OCI-LY7 (cell line): ENCODE data around the gene SLC2A4RG. TPM values are rescaled to one million over a fixed set of nuclear protein-coding genes. Genes with fewer than 3 reads are reported as not detected.

Experiments
- BruUV-seq: library from RNA; stranded (reverse); fragments of 400-500 nt; replicated peaks from 2 replicates; lab custom pipeline; 2021; lab: Mats Ljungman, UMichigan
- CTCF ChIA-PET: fragments of 300-600 bp; sonication (Branson Sonifier 250); formaldehyde crosslinking; loops from one replicate; lab custom pipeline; 2022; ENCODE audit warnings: antibody characterized with exemption; ENCODE audit not compliant: unreplicated experiment; lab: Charles Lee
- POLR2A ChIA-PET: fragments of 300-600 bp; sonication (Branson Sonifier 250); formaldehyde crosslinking; loops from one replicate; lab custom pipeline; 2022; ENCODE audit warnings: antibody characterized with exemption; lab: Charles Lee
- DNase-seq: peaks from one replicate; pipeline ENCODE4 v3.0.0-alpha.2; 2015; ENCODE audit warnings: low spot score
- H2AFZ ChIP-seq: fragments of 200-600 bp; sonication (generic), shearing (Covaris generic); 2 replicates; pipeline ENCODE4 v1.6.1; 2014; ENCODE audit warnings: mild to moderate bottlenecking, antibody characterized with exemption, low read length, moderate library complexity
- H3K27ac ChIP-seq: fragments of 200-600 bp; sonication (generic); 2 replicates; pipeline ENCODE4 v1.5.1; 2014; ENCODE audit warnings: mixed run types, low read depth, mild to moderate bottlenecking, moderate library complexity, low read length, inconsistent platforms; ENCODE audit not compliant: poor library complexity, severe bottlenecking
- H3K36me3 ChIP-seq: fragments of 200-600 bp; sonication (generic); 2 replicates; pipeline ENCODE4 v1.6.1; 2014; ENCODE audit warnings: mild to moderate bottlenecking, antibody characterized with exemption, low read length, moderate library complexity, mixed read lengths; ENCODE audit not compliant: insufficient read depth
- H3K4me1 ChIP-seq: fragments of 200-600 bp; sonication (generic); 2 replicates; pipeline ENCODE4 v1.5.1; 2014; ENCODE audit warnings: mild to moderate bottlenecking, low read length; ENCODE audit not compliant: insufficient read depth, poor library complexity, severe bottlenecking
- H3K4me2 ChIP-seq: fragments of 200-600 bp; sonication (generic); 2 replicates; pipeline ENCODE4 v1.6.1; 2014; ENCODE audit warnings: mild to moderate bottlenecking, low read length
- H3K4me3 ChIP-seq: fragments of 200-600 bp; sonication (generic); 2 replicates; pipeline ENCODE4 v1.5.1; 2014; ENCODE audit warnings: mild to moderate bottlenecking, low read depth, low read length; ENCODE audit not compliant: poor library complexity, severe bottlenecking
- H3K79me2 ChIP-seq: fragments of 200-600 bp; sonication (generic); 2 replicates; pipeline ENCODE4 v1.6.1; 2016; ENCODE audit warnings: low read depth, mild to moderate bottlenecking, low read length, moderate library complexity, mixed read lengths; ENCODE audit not compliant: insufficient read depth
- H3K9me2 ChIP-seq: fragments of 200-600 bp; sonication (generic); 2 replicates; pipeline ENCODE4 v1.6.1; 2016; ENCODE audit warnings: mild to moderate bottlenecking, low read length, mixed read lengths; ENCODE audit not compliant: insufficient read depth
- H3K9me3 ChIP-seq: fragments of 200-600 bp; sonication (generic); 2 replicates; pipeline ENCODE4 v1.6.1; 2014; ENCODE audit warnings: mild to moderate bottlenecking, mixed run types, low read length, mixed read lengths
- H4K20me1 ChIP-seq: fragments of 200-600 bp; sonication (generic); 2 replicates; pipeline ENCODE4 v1.6.1; 2014; ENCODE audit warnings: mild to moderate bottlenecking, antibody characterized with exemption, low read length, moderate library complexity, mixed read lengths; ENCODE audit not compliant: insufficient read depth
- EZH2phosphoT487 ChIP-seq: fragments of 200-600 bp; sonication (generic); IDR thresholded peaks from 2 replicates; pipeline ENCODE4 v1.6.1; 2018; ENCODE audit warnings: low read depth, borderline replicate concordance, mild to moderate bottlenecking, mixed run types, antibody characterized with exemption, low read length, moderate library complexity, mixed read lengths
- intact Hi-C: fragments of 100-400 bp; cut with micrococcal nuclease; formaldehyde crosslinking; loops from one replicate; pipeline ENCODE4 v1.10.0; 2022; ENCODE audit not compliant: unreplicated experiment
- total RNA-seq, 2 experiments: library from RNA; depleted of rRNA in 1 of 2; stranded (reverse); fragments of >200 nt in 1 of 2; shearing (Covaris generic) in 1 of 2; gene quantifications; 2 replicates each; pipeline ENCODE4 v1.2.3, GENCODE V29; 2014 to 2022
- TF ChIP-seq, protein P1 (sequence below): fragments of 200-600 bp; sonication (generic); conservative IDR thresholded peaks from 2 replicates; pipeline ENCODE4 v1.5.1; 2014; ENCODE audit warnings: mild to moderate bottlenecking, antibody characterized with exemption, low read length, moderate library complexity, mixed read lengths

Gene SLC2A4RG
- total RNA-seq, 2 experiments from 2014 or later = 77.9 to 113 TPM

DNA sequence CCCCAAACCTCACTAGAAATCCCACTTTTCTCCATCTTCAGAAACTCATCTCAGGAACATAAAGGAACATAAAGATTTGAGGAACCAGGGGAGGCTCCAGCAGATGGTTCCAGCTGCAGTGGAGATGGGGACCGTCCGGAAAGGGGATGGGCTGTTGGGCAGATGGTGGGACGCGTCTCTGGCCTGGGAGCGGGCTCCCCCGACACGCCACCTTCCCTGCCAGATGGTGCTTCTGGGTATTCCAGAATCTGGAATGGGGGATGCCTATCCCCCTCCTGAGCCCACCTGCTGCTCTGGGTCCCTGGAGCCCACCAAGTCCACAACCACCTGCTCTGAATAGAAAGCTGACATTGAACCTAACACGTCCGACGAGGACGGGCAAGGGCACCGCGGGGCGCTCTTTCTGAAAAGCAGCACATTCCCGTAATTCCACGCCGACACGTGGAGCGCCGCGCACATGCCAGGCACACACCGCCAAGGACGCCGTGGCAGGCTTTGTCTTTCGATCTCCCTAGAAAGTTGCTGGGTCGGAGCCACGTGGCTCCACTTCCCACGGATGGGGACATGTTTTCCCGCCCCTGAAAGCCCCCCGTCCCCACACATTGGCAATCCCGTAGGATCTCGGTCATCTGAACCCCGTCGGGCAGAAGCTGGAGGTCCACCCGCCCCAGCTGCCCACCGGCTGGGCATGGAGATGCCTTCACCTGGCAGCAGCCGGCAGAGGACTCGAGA, 27.3 kb downstream of the SLC2A4RG start:
- no peaks in the 10 kb centered on the region for H3K9me2 ChIP-seq
- H4K20me1 ChIP-seq = no peaks in the 10 kb centered on the region
- H3K9me3 ChIP-seq = no peaks in the 10 kb centered on the region
- intact Hi-C loops = no loop called here
- no peak overlapping the region for H3K27ac ChIP-seq
- H3K4me1 ChIP-seq = no peaks in the 10 kb centered on the region
- no peak overlapping the region for H2AFZ ChIP-seq
- H3K4me2 ChIP-seq = no peak overlapping the region
- TF ChIP-seq, protein P1, sequence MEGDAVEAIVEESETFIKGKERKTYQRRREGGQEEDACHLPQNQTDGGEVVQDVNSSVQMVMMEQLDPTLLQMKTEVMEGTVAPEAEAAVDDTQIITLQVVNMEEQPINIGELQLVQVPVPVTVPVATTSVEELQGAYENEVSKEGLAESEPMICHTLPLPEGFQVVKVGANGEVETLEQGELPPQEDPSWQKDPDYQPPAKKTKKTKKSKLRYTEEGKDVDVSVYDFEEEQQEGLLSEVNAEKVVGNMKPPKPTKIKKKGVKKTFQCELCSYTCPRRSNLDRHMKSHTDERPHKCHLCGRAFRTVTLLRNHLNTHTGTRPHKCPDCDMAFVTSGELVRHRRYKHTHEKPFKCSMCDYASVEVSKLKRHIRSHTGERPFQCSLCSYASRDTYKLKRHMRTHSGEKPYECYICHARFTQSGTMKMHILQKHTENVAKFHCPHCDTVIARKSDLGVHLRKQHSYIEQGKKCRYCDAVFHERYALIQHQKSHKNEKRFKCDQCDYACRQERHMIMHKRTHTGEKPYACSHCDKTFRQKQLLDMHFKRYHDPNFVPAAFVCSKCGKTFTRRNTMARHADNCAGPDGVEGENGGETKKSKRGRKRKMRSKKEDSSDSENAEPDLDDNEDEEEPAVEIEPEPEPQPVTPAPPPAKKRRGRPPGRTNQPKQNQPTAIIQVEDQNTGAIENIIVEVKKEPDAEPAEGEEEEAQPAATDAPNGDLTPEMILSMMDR = no peak
- no peak for TF ChIP-seq EZH2phosphoT487
- H3K36me3 ChIP-seq = no peaks in the 10 kb centered on the region
- no peak overlapping the region for H3K4me3 ChIP-seq
- DNase-seq = no peak
- BruUV-seq = no TSS peak
- POLR2A ChIA-PET = interaction anchor here (0.6 kb wide), 1 partner anchor 17 kb away, joined by 3 read pairs; no protein-coding TSS in a partner anchor
- CTCF ChIA-PET = interaction anchor here (0.6 kb wide), 1 partner anchor 15 kb away, joined by 3 read pairs; no protein-coding TSS in a partner anchor
- no peaks in the 10 kb centered on the region for H3K79me2 ChIP-seq

DNA sequence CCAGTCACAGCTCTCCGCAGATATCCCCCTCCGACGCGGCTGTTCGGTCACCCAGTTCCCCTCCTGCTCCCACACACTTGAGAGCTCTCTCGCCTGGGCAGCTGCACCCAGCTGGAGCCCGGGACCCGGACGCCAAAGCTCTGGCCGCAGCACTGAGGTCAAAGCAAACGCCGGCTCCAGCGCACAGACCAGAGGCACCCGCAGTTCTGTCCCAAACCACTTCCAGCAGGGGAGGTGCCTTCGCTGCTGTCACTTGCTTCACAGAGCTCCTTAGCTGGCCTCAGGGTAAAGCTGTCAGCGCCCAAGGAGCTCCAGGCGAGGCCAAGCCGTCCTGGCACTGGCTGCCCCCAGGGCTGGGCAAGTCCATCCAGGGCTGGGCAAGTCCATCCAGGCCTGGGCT, 27.9 kb downstream of the SLC2A4RG start:
- Histone ChIP-seq H3K27ac (no peak overlapping the region), H3K79me2 (no peaks in the 10 kb centered on the region), H3K4me1 (no peaks in the 10 kb centered on the region), H2AFZ (no peak overlapping the region), H3K4me2 (no peak overlapping the region), H3K9me3 (no peaks in the 10 kb centered on the region), H3K9me2 (no peaks in the 10 kb centered on the region), H3K36me3 (no peaks in the 10 kb centered on the region), H3K4me3 (no peak overlapping the region), H4K20me1 (no peaks in the 10 kb centered on the region)
- CTCF ChIA-PET = no interaction called here
- intact Hi-C loops = no loop called here
- no peak for TF ChIP-seq EZH2phosphoT487
- TF ChIP-seq, protein P1 = no peak
- no peak for DNase-seq
- BruUV-seq = no TSS peak
- POLR2A ChIA-PET = no interaction called here

DNA sequence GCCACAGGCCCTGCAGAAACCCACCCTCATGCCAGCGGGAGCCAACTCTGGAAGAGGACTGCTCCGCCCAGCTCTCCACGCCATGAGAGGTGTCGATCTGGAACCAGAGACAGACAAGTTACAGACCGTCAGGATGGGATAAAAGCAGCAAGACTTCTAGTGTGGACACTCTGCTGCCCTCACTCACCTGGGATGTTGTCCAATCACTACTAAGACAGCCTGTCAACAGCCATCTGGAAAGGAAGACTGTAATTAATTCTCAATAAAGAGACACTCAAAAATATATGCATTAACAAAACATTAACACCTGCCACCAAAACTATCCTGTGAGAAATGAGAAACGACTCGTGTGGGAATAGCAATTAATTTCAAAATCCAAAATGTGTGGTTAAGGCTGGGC, 28.3 kb downstream of the SLC2A4RG start:
- intact Hi-C loops = no loop called here
- ChIA-PET CTCF (no interaction called here), POLR2A (no interaction called here)
- Histone ChIP-seq H3K27ac (no peak overlapping the region), H4K20me1 (no peaks in the 10 kb centered on the region), H3K4me2 (no peak overlapping the region), H3K4me1 (no peaks in the 10 kb centered on the region), H3K9me3 (no peaks in the 10 kb centered on the region), H3K79me2 (no peaks in the 10 kb centered on the region), H3K4me3 (no peak overlapping the region), H3K9me2 (no peaks in the 10 kb centered on the region), H2AFZ (no peak overlapping the region), H3K36me3 (no peaks in the 10 kb centered on the region)
- no TSS peak for BruUV-seq
- no peak for DNase-seq
- no peak for TF ChIP-seq EZH2phosphoT487
- TF ChIP-seq, protein P1 = no peak
